Endodermal cell (in vitro differentiated cells): ENCODE measurements around the gene ANKS1B. TPM values are rescaled to one million over a fixed set of nuclear protein-coding genes. Genes with fewer than 3 reads are reported as not detected.

ENCODE experiments used
- DNase-seq: peaks from one replicate; pipeline ENCODE4 v3.0.0-alpha.2; 2017
- H3K27ac ChIP-seq: 2 replicates; pipeline ENCODE4 v1.5.1; 2013; ENCODE audit warnings: mild to moderate bottlenecking, low read depth, low read length, moderate library complexity
- H3K27me3 ChIP-seq: 2 replicates; pipeline ENCODE4 v1.6.1; 2013; ENCODE audit warnings: mild to moderate bottlenecking, low read length, moderate library complexity; ENCODE audit not compliant: insufficient read depth, control insufficient read depth, poor library complexity, severe bottlenecking
- H3K36me3 ChIP-seq: 2 replicates; pipeline ENCODE4 v1.7.0; 2013; ENCODE audit warnings: mild to moderate bottlenecking, low read length, moderate library complexity; ENCODE audit not compliant: control insufficient read depth, insufficient read depth
- H3K4me1 ChIP-seq: one replicate; pipeline ENCODE4 v1.7.0; 2013; ENCODE audit warnings: low read length; ENCODE audit not compliant: control insufficient read depth, insufficient read depth
- H3K4me3 ChIP-seq: 2 replicates; pipeline ENCODE4 v1.5.1; 2013; ENCODE audit warnings: mild to moderate bottlenecking, low read length, moderate library complexity
- H3K9ac ChIP-seq: 2 replicates; pipeline ENCODE4 v1.6.1; 2013; ENCODE audit warnings: mild to moderate bottlenecking, low read length, moderate library complexity; ENCODE audit not compliant: poor library complexity, severe bottlenecking; ENCODE audit errors: extremely low read depth
- H3K9me3 ChIP-seq: 2 replicates; pipeline ENCODE4 v1.6.1; 2013; ENCODE audit warnings: mild to moderate bottlenecking, low read length, moderate library complexity; ENCODE audit not compliant: control insufficient read depth
- H3K27ac Mint-ChIP-seq: 2 replicates; pipeline ENCODE4 v1.8.0; 2020; ENCODE audit warnings: mixed read lengths
- H3K27me3 Mint-ChIP-seq: 2 replicates; pipeline ENCODE4 v1.8.0; 2021; ENCODE audit warnings: mild to moderate bottlenecking, mixed read lengths; ENCODE audit not compliant: insufficient read depth
- H3K36me3 Mint-ChIP-seq: 2 replicates; pipeline ENCODE4 v1.8.0; 2020; ENCODE audit warnings: low read depth, mixed read lengths
- H3K4me1 Mint-ChIP-seq: 2 replicates; pipeline ENCODE4 v1.8.0; 2020; ENCODE audit warnings: mixed read lengths
- H3K4me3 Mint-ChIP-seq: 2 replicates; pipeline ENCODE4 v1.8.0; 2020; ENCODE audit warnings: mild to moderate bottlenecking, moderate library complexity, mixed read lengths
- H3K9me3 Mint-ChIP-seq: 2 replicates; pipeline ENCODE4 v1.8.0; 2020; ENCODE audit warnings: mild to moderate bottlenecking, mixed read lengths
- CTCF ChIP-seq: fragments of 200-600 bp; sonication (generic); conservative IDR thresholded peaks from 2 replicates; pipeline ENCODE4 v1.5.0; 2021; ENCODE audit warnings: antibody characterized with exemption, mild to moderate bottlenecking
- WGBS, 2 experiments: methylation state at CpG; one replicate each; pipeline versions ENCODE4 v1.1.5 to v1.1.7; 2013; ENCODE audit warnings: missing lambda C conversion rate in 2 of 2, mixed read lengths in 1 of 2; ENCODE audit not compliant: insufficient coverage in 1 of 2, insufficient read length in 1 of 2; 5-methylcytosine and 5-hydroxymethylcytosine counted together
- total RNA-seq, 2 donors: library from RNA; stranded (reverse); fragmentation: NEBNext Ultra II Directional in 1 of 2; extraction: Animal tissue kit (Norgen Biotek cat#: 25700) in 1 of 2; gene quantifications; 2 replicates in 1 of 2; 3 replicates in 1 of 2; pipeline ENCODE4 v1.2.1, GENCODE V29; 2021

Gene ANKS1B
- total RNA-seq, 2 donors from 2014 or later, result 28.5 to 65.8 TPM

GRCh38 chr12:99267038-99267437 is 717.7 kb downstream of the ANKS1B start:
- Mint-ChIP-seq H3K36me3 (peaks cover 4% of the 10 kb centered on the region), H3K4me3 (no peak overlapping the region), H3K27ac (no peak overlapping the region), H3K9me3 (peaks cover 9% of the 10 kb centered on the region), H3K4me1 (no peaks in the 10 kb centered on the region), H3K27me3 (no peaks in the 10 kb centered on the region)
- Histone ChIP-seq H3K36me3 (no peaks in the 10 kb centered on the region), H3K4me1 (no peaks in the 10 kb centered on the region), H3K9ac (no peak overlapping the region), H3K4me3 (no peak overlapping the region), H3K27ac (no peak overlapping the region), H3K9me3 (peaks cover 16% of the 10 kb centered on the region), H3K27me3 (no peaks in the 10 kb centered on the region)
- TF ChIP-seq CTCF, result no peak
- DNase-seq, result no peak

GRCh38 chr12:99265648-99266047 is 719.1 kb downstream of the ANKS1B start:
- Mint-ChIP-seq H3K4me1 (peaks cover 11% of the 10 kb centered on the region), H3K9me3 (peaks cover 5% of the 10 kb centered on the region), H3K27ac (no peak overlapping the region), H3K4me3 (no peak overlapping the region), H3K36me3 (peaks cover 4% of the 10 kb centered on the region), H3K27me3 (no peaks in the 10 kb centered on the region)
- Histone ChIP-seq H3K4me1 (no peaks in the 10 kb centered on the region), H3K27me3 (no peaks in the 10 kb centered on the region), H3K27ac (no peak overlapping the region), H3K9ac (no peak overlapping the region), H3K9me3 (peaks cover 11% of the 10 kb centered on the region), H3K36me3 (no peaks in the 10 kb centered on the region), H3K4me3 (no peak overlapping the region)
- WGBS, 2 experiments, result 92 to 100% methylated on average over 3 of the region's 3 CpGs
- no peak for DNase-seq
- no peak for TF ChIP-seq CTCF

DNA sequence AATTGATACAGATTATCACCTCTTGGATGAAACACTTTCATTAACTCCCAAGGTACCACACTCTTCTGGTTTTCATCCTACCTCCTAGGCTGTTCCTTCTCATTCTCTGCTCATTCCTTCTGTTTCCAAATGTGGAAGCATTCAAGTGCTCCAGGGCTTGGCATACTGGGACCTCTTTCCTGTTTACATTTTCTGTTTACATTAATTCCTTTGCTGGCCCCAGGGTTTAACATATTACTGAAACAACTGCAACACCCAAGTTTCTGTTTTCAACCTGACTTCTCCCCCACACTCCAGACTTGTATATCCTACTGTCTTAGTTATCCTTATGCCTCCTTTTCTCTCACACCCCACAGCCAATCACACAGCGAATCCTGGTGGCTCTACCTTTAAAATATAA is 723.5 kb downstream of the ANKS1B start:
- no peak for TF ChIP-seq CTCF
- Mint-ChIP-seq H3K9me3 (peaks cover 5% of the 10 kb centered on the region), H3K4me1 (peaks cover 16% of the 10 kb centered on the region), H3K27ac (no peak overlapping the region), H3K4me3 (no peak overlapping the region), H3K36me3 (peaks cover 4% of the 10 kb centered on the region), H3K27me3 (no peaks in the 10 kb centered on the region)
- no peaks in the 10 kb centered on the region for H3K27me3 ChIP-seq
- H3K36me3 ChIP-seq, result no peaks in the 10 kb centered on the region
- no peak for DNase-seq
- H3K9me3 ChIP-seq, result peaks cover 11% of the 10 kb centered on the region
- no peak overlapping the region for H3K27ac ChIP-seq
- H3K9ac ChIP-seq, result no peak overlapping the region
- WGBS, 2 experiments, result 91 to 100% methylated on average over 1 of the region's 1 CpG
- peaks cover 6% of the 10 kb centered on the region for H3K4me1 ChIP-seq
- H3K4me3 ChIP-seq, result no peak overlapping the region
